Measurements from ENCODE around the gene MPG. TPM values are rescaled to one million over a fixed set of nuclear protein-coding genes. Genes with fewer than 3 reads are reported as not detected.

Gene MPG
- total and polyA plus RNA-seq, 7 donors, result 23.0 to 68.1 (median 43.1) TPM

DNA sequence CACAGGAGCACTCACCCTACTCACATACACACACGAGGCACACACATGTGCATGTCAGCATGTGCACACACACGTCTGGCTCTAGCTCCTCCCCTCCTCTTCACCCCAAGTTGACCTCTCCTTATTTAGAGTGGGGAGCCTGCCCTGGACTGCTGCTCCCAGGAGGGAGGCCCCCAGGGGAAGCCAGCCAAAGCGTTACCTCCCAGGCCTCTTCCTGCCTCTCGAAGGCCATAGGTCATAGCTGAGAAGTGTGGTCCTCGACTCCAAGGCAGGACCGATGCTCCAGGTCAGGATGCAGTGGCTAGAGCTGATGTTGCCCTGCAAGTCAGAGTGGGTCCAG lies 43.4 kb upstream of the MPG start:
- intact Hi-C loops (cut with DNase I), result no loop called here
- H3K27me3 ChIP-seq (ENCODE audit: insufficient read depth in 3 of 3, low read length in 2 of 3), result no peaks in the 10 kb centered on the region
- DNase-seq, result no peak
- H3K36me3 ChIP-seq (ENCODE audit: insufficient read depth in 1 of 2, low read depth in 1 of 2), result no peaks in the 10 kb centered on the region
- H3K27ac ChIP-seq, result no peak overlapping the region
- no peak overlapping the region for H3K4me3 ChIP-seq
- ATAC-seq, result no peak
- TF ChIP-seq, protein P1, sequence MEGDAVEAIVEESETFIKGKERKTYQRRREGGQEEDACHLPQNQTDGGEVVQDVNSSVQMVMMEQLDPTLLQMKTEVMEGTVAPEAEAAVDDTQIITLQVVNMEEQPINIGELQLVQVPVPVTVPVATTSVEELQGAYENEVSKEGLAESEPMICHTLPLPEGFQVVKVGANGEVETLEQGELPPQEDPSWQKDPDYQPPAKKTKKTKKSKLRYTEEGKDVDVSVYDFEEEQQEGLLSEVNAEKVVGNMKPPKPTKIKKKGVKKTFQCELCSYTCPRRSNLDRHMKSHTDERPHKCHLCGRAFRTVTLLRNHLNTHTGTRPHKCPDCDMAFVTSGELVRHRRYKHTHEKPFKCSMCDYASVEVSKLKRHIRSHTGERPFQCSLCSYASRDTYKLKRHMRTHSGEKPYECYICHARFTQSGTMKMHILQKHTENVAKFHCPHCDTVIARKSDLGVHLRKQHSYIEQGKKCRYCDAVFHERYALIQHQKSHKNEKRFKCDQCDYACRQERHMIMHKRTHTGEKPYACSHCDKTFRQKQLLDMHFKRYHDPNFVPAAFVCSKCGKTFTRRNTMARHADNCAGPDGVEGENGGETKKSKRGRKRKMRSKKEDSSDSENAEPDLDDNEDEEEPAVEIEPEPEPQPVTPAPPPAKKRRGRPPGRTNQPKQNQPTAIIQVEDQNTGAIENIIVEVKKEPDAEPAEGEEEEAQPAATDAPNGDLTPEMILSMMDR (IDR thresholded peaks at IDR 0.05), result no peak
- H3K4me1 ChIP-seq, result no peaks in the 10 kb centered on the region
- 44 to 56% (median 52%) methylated on average over 6 of the region's 6 CpGs for WGBS, 3 donors
- no peaks in the 10 kb centered on the region for H3K9me3 ChIP-seq

DNA sequence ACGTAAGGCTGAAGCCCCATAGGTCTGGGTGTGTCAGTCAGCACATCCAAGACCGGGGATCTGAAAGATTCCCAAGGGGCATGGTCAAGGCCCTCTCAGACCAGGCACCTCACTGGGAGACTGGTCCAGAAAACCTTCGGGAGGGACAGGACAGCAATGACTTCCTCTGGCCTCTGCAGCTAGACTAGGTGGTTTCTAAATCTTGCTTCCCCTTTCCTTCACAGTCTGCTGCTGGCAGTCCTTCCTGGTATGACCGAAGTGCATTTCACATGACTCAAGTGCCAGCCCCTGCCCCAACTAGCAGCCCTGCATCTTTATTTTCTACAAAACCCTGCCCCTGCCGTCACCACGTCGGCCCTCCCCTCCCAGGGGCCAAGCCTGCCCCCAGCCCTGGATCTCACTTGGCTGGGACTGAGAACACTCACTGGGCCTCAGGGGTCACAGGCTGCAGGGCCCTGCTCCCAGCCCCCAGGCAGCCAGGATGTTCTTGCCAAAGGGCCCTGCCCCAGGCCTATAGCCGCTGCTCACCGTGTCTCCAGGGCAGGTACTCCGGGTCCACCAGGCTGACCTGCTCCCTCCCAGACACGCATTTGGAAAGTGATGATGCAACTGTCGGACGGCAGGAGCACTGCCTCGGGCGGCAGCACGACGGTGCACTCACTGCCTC lies 42.9 kb upstream of the MPG start:
- Histone ChIP-seq H3K27me3 (ENCODE audit: insufficient read depth in 3 of 3, low read length in 2 of 3) (no peaks in the 10 kb centered on the region), H3K9me3 (no peaks in the 10 kb centered on the region), H3K4me1 (no peaks in the 10 kb centered on the region), H3K4me3 (no peak overlapping the region), H3K27ac (no peak overlapping the region), H3K36me3 (ENCODE audit: insufficient read depth in 1 of 2, low read depth in 1 of 2) (no peaks in the 10 kb centered on the region)
- no peak for ATAC-seq
- TF ChIP-seq, protein P1 (IDR thresholded peaks at IDR 0.05), result no peak
- WGBS, 3 donors, result 68 to 79% (median 77%) methylated on average over 17 of the region's 17 CpGs
- DNase-seq, result no peak
- intact Hi-C loops (cut with DNase I), result no loop called here

DNA sequence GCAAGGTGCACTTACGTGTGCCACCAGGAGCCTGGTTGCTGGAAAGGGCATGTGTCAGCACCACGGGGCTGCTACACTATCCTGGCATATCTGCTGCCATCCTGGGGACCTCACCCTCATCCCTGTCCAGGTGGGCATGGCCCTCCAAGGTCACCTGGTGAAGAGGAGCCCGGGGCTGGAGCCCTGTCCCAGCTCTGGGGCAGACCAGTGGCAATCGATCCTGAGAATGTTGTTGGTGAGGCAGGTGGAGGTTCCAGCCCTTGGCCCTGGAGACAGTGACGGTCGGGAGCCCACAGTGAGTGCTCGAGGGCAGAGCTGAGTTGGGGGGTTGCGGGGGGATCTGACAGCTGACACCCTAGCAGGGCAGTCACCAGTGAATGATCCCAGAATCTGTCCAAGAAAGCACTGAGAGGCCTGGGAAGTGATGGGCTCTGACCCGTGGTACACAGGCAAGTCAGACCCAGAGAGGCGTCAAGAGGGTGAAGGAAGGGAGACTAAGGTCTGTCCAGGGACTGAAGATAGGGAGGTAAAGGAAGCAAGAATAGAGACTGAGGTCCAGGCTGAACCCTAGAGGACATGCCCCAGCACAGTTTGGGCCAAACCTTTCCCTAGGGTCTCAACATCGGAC lies 42.2 kb upstream of the MPG start:
- H3K27ac ChIP-seq, result no peak overlapping the region
- H3K36me3 ChIP-seq (ENCODE audit: insufficient read depth in 1 of 2, low read depth in 1 of 2), result no peaks in the 10 kb centered on the region
- ATAC-seq, result no peak
- H3K27me3 ChIP-seq (ENCODE audit: insufficient read depth in 3 of 3, low read length in 2 of 3), result no peaks in the 10 kb centered on the region
- no peak overlapping the region for H3K4me3 ChIP-seq
- H3K4me1 ChIP-seq, result no peaks in the 10 kb centered on the region
- no peak for DNase-seq
- 78 to 88% (median 82%) methylated on average over 10 to 11 of the region's 11 CpGs for WGBS, 3 donors
- intact Hi-C loops (cut with DNase I), result no loop called here
- TF ChIP-seq, protein P1 (IDR thresholded peaks at IDR 0.05), result no peak
- H3K9me3 ChIP-seq, result no peaks in the 10 kb centered on the region

DNA sequence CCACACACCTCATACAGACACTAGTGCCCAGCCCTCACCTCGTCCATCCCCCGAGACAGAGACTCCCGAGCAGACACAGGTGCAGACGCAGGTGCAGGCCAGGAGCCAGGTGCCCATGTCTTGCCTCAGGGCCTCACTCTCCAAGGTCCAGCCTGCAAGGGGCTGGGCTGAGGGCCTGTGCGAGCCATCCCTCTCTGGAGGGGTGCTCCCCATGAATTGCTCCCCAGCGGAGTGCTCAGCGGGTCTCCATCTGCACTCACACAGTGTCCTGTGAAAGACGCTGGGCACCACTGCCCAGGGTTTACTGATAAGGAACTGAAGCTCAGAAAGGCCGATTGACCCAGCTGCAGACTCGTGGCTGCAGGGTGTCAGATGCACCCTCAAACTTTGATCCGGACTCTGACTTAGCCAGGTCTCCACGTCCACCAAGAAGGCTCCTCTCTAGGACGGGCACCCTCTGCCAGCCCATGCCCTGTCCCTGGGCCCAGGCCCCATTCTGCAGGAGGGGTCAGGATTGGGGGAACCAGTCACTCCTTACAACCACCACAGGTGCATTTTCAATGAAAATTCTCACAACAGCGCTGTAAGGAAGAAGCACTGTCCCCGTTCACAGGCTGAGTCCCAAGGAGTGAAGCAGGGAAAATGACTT lies 41.6 kb upstream of the MPG start:
- Histone ChIP-seq H3K27me3 (ENCODE audit: insufficient read depth in 3 of 3, low read length in 2 of 3) (no peaks in the 10 kb centered on the region), H3K9me3 (no peaks in the 10 kb centered on the region), H3K27ac (no peak overlapping the region), H3K4me1 (no peaks in the 10 kb centered on the region), H3K4me3 (no peak overlapping the region), H3K36me3 (ENCODE audit: insufficient read depth in 1 of 2, low read depth in 1 of 2) (no peaks in the 10 kb centered on the region)
- no peak for ATAC-seq
- TF ChIP-seq, protein P1 (IDR thresholded peaks at IDR 0.05), result no peak
- 89 to 91% (median 90%) methylated on average over 14 to 15 of the region's 15 CpGs for WGBS, 3 donors
- peak in 1 of 2 donors; percentile 32 for DNase-seq
- intact Hi-C loops (cut with DNase I), result no loop called here

All from psoas muscle (tissue), 8 donors.